A549 treated with DMSO at 1 μM for 4 hours (cell line): Measurements from ENCODE around the gene DYNLRB2. TPM values are rescaled to one million over a fixed set of nuclear protein-coding genes. Genes with fewer than 3 reads are reported as not detected.

Source experiments
- total RNA-seq: library from RNA; stranded (reverse); fragments of 200-300 nt; extraction: Qiagen RNA extraction; gene quantifications from 5 replicates; pipeline ENCODE4 v1.2.3, GENCODE V29; 2022; ENCODE audit warnings: low read depth

Gene DYNLRB2
- total RNA-seq: 0.24 to 0.40 TPM (median 0.28 TPM) in 3 of 5 replicates, not detected in the others

DNA sequence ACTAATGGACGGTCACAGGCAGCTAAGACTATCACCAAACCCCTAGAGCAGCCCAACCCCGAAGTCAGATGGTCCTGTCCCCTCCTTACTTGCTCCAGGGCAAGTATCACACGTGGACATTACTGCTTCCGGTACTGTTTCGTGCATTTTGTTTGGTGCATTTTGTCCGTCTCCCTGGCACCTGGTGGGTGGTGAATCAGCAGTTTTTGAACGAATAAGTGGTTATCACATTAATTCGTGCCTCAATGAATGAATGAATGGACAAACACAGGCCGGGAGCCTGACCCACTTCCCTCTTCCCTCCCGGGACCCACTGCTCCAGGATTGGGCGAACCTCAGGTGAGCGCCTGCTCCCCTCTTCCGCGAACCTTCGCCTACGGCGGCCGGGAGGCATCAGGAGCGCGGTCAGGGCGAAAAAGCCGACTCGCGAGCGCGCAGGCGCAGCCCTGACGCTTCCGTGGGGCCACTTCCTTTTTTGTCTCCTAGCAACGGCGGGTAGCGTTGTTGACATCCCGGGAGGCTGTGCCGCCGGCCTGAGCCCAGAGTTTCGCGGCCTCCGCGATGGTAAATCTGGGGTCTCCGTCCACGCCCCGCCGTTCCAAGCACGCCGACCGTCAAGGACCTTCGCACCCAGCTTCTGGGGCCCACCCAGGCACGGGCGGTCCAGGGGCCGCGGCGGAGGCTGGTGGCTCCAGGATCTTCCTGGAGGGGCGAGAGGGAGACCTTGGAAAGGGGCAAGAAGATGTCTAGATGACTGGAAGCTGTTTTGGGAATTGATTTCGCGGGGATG lies at the start of gene DYNLRB2:
Gene DYNLRB2, plus strand, starts transcription at position 478 of the 790 bp plus-strand sequence. Its CDS starts 84 bp downstream, at position 562.

